Measurements from ENCODE around the gene MGAT4A. TPM values are rescaled to one million over a fixed set of nuclear protein-coding genes. Genes with fewer than 3 reads are reported as not detected.

The MGAT4A gene
- total and polyA plus RNA-seq, 2 of the 13 experiments (the other 11 are each of a cell fraction or from before 2014, with no cell fraction given), result 47.2 to 90.9 TPM

GRCh38 chr2:98761909-98762308 is 31.0 kb upstream of the MGAT4A start:
- no peak for DNase-seq (ENCODE audit: low spot score)
- WGBS (ENCODE audit: low lambda C conversion rate), result 56% methylated on average over 6 of the region's 6 CpGs
- 0 out of 3 replicates have a peak, but pooled peaks have one; percentile 17 for ATAC-seq
- peak overlapping the region; percentile 27; the same call in 1 of the 2 replicates for H3K4me2 ChIP-seq (ENCODE audit: low read depth, low read length)
- CTCF ChIA-PET (ENCODE audit: low intra/inter-chr PET ratio, low total read pairs), result no interaction called here
- no peak overlapping the region for H3K4me3 ChIP-seq (replicated peaks in 1 of 3; ENCODE audit: insufficient read depth in 1 of 3, low read depth in 2 of 3, low read length in 3 of 3)
- peaks cover 0 to 5% of the 10 kb centered on the region in 2 experiments; a peak in 2 of 5 replicates for H3K27me3 ChIP-seq (ENCODE audit: control insufficient read depth in 1 of 2, insufficient read depth in 2 of 2, low read length in 2 of 2)
- no peak overlapping the region for H3K9ac ChIP-seq (ENCODE audit: insufficient read depth, low read depth, low read length)
- no peaks in the 10 kb centered on the region for H3K36me3 ChIP-seq (replicated peaks in 1 of 2; ENCODE audit: control insufficient read depth in 1 of 2, insufficient read depth in 2 of 2, low read length in 2 of 2)
- BruUV-seq (replicated peaks), result no TSS peak
- POLR2A ChIA-PET, result interaction anchor here (0.9 kb wide), 1 partner anchor 34 kb away, joined by 3 read pairs; no protein-coding TSS in a partner anchor
- H3K4me1 ChIP-seq (ENCODE audit: insufficient read depth, low read length), result peaks cover 32% of the 10 kb centered on the region
- no peaks in the 10 kb centered on the region for H3K79me2 ChIP-seq (ENCODE audit: insufficient read depth, low read length)
- intact Hi-C loops (cut with micrococcal nuclease; ENCODE audit: unreplicated experiment) (no loop called here), in situ Hi-C loops (cut with HindIII; ENCODE audit: extremely low pct_ligation_motif_present, low pct_unique_long_range_greater_than_20kb) (no loop called here)
- no peak overlapping the region for H3K27ac ChIP-seq (ENCODE audit: extremely low read length, insufficient read depth, low read length)
- H3K9me3 ChIP-seq (ENCODE audit: low read length), result no peaks in the 10 kb centered on the region
- no peak overlapping the region for H2AFZ ChIP-seq (ENCODE audit: low read length)
- no peak for FAIRE-seq
- no peak for TF ChIP-seq ZFP1 (CRISPR knock-in tag; IDR thresholded peaks at IDR 0.05)
- TF ChIP-seq MAFG (CRISPR knock-in tag; IDR thresholded peaks at IDR 0.05), result no peak
- TF ChIP-seq ZNF180 (CRISPR knock-in tag; IDR thresholded peaks at IDR 0.05; ENCODE audit: borderline replicate concordance, low read depth), result peak; percentile 95; the same call in 1 of the 2 replicates
- no peaks in the 10 kb centered on the region for H4K20me1 ChIP-seq (ENCODE audit: insufficient read depth, low read length)

- Histone ChIP-seq H3K36me3 (replicated peaks in 1 of 2; ENCODE audit: control insufficient read depth in 1 of 2, insufficient read depth in 2 of 2, low read length in 2 of 2) (no peaks in the 10 kb centered on the region), H3K4me3 (replicated peaks in 1 of 3; ENCODE audit: insufficient read depth in 1 of 3, low read depth in 2 of 3, low read length in 3 of 3) (no peak overlapping the region), H3K27ac (ENCODE audit: extremely low read length, insufficient read depth, low read length) (no peak overlapping the region), H3K9me3 (ENCODE audit: low read length) (no peaks in the 10 kb centered on the region), H3K27me3 (ENCODE audit: control insufficient read depth in 1 of 2, insufficient read depth in 2 of 2, low read length in 2 of 2) (peaks cover 0 to 5% of the 10 kb centered on the region in 2 experiments; a peak in 2 of 5 replicates), H4K20me1 (ENCODE audit: insufficient read depth, low read length) (no peaks in the 10 kb centered on the region), H3K4me2 (ENCODE audit: low read depth, low read length) (peak overlapping the region; percentile 27), H2AFZ (ENCODE audit: low read length) (no peak overlapping the region), H3K4me1 (ENCODE audit: insufficient read depth, low read length) (peaks cover 26% of the 10 kb centered on the region), H3K79me2 (ENCODE audit: insufficient read depth, low read length) (no peaks in the 10 kb centered on the region), H3K9ac (ENCODE audit: insufficient read depth, low read depth, low read length) (no peak overlapping the region)
- FAIRE-seq (peak; percentile 30), ATAC-seq (peak; percentile 85), DNase-seq (ENCODE audit: low spot score) (peak; percentile 33)
- in situ Hi-C loops (cut with HindIII; ENCODE audit: extremely low pct_ligation_motif_present, low pct_unique_long_range_greater_than_20kb) (no loop called here), intact Hi-C loops (cut with micrococcal nuclease; ENCODE audit: unreplicated experiment) (no loop called here)
- CTCF ChIA-PET (ENCODE audit: low intra/inter-chr PET ratio, low total read pairs), result no interaction called here
- WGBS (ENCODE audit: low lambda C conversion rate), result 34% methylated on average over 9 of the region's 9 CpGs
- BruUV-seq (replicated peaks), result no TSS peak
- POLR2A ChIA-PET, result interaction anchor here (0.9 kb wide), 1 partner anchor 34 kb away, joined by 3 read pairs; no protein-coding TSS in a partner anchor
- TF ChIP-seq SETDB1 (CRISPR knock-in tag; IDR thresholded peaks at IDR 0.05; ENCODE audit: borderline replicate concordance) (no peak), ZNF556 (CRISPR knock-in tag; IDR thresholded peaks at IDR 0.05; ENCODE audit: borderline replicate concordance) (no peak), RBM39 (IDR thresholded peaks at IDR 0.05; ENCODE audit: low read depth, low read length, poor library complexity, severe bottlenecking) (no peak), ZNF563 (CRISPR knock-in tag; IDR thresholded peaks at IDR 0.05) (no peak), MAFK (conservative IDR thresholded peaks at IDR 0.05 in 1 of 2, IDR thresholded peaks at IDR 0.05 in 1 of 2; ENCODE audit: low read length in 2 of 2) (peak; percentile 11 to 53; a peak in 2 of 4 replicates)
- TF ChIP-seq, protein P1, sequence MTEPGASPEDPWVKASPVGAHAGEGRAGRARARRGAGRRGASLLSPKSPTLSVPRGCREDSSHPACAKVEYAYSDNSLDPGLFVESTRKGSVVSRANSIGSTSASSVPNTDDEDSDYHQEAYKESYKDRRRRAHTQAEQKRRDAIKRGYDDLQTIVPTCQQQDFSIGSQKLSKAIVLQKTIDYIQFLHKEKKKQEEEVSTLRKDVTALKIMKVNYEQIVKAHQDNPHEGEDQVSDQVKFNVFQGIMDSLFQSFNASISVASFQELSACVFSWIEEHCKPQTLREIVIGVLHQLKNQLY (CRISPR knock-in tag; IDR thresholded peaks at IDR 0.05), result no peak
- TF ChIP-seq, protein P2, sequence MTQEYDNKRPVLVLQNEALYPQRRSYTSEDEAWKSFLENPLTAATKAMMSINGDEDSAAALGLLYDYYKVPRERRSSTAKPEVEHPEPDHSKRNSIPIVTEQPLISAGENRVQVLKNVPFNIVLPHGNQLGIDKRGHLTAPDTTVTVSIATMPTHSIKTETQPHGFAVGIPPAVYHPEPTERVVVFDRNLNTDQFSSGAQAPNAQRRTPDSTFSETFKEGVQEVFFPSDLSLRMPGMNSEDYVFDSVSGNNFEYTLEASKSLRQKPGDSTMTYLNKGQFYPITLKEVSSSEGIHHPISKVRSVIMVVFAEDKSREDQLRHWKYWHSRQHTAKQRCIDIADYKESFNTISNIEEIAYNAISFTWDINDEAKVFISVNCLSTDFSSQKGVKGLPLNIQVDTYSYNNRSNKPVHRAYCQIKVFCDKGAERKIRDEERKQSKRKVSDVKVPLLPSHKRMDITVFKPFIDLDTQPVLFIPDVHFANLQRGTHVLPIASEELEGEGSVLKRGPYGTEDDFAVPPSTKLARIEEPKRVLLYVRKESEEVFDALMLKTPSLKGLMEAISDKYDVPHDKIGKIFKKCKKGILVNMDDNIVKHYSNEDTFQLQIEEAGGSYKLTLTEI (CRISPR knock-in tag; conservative IDR thresholded peaks at IDR 0.05), result no peak
Observed at GRCh38 chr2:98761267-98761781, 30.4 kb upstream of the MGAT4A start.
